ENCODE data around the gene PHLDB2. TPM values are rescaled to one million over a fixed set of nuclear protein-coding genes. Genes with fewer than 3 reads are reported as not detected.

Gene PHLDB2
- total RNA-seq, 1 experiment from 2014 or later: 13.2 TPM

DNA sequence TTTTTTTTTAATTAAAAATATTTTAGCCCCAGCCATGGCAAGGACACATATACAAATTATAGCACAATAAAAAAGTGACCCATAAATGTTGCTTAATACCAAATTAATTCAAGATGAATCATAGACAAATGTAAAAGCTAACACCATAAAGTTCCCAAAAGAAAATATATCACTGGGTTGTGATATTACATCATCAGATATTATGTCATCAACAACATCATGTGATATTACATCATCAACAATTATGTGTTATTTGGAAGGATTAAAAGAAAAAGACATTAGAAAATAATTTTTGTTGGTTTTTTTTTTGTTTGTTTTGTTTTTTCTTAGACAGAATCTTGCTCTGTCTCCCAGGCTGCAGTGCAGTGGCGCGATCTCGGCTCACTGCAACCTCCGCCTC is 85.3 kb downstream of the PHLDB2 start:
- no peaks in the 10 kb centered on the region for H3K79me2 ChIP-seq (ENCODE audit: insufficient read depth, low read length)
- WGBS (ENCODE audit: extremely low coverage, insufficient read length, low lambda C conversion rate): no CpG with 5 or more reads among the region's 4 CpGs
- H3K56ac ChIP-seq (ENCODE audit: insufficient read length, low read depth, low read length): no peak overlapping the region
- TF ChIP-seq, protein P1, sequence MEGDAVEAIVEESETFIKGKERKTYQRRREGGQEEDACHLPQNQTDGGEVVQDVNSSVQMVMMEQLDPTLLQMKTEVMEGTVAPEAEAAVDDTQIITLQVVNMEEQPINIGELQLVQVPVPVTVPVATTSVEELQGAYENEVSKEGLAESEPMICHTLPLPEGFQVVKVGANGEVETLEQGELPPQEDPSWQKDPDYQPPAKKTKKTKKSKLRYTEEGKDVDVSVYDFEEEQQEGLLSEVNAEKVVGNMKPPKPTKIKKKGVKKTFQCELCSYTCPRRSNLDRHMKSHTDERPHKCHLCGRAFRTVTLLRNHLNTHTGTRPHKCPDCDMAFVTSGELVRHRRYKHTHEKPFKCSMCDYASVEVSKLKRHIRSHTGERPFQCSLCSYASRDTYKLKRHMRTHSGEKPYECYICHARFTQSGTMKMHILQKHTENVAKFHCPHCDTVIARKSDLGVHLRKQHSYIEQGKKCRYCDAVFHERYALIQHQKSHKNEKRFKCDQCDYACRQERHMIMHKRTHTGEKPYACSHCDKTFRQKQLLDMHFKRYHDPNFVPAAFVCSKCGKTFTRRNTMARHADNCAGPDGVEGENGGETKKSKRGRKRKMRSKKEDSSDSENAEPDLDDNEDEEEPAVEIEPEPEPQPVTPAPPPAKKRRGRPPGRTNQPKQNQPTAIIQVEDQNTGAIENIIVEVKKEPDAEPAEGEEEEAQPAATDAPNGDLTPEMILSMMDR (conservative IDR thresholded peaks at IDR 0.05): no peak
- no peak overlapping the region for H2BK20ac ChIP-seq (ENCODE audit: low read depth, low read length, poor library complexity, severe bottlenecking)
- H3T11ph ChIP-seq (ENCODE audit: low read length): no peak overlapping the region
- H2BK120ac ChIP-seq (ENCODE audit: low read depth, low read length, poor library complexity, severe bottlenecking): no peak overlapping the region
- H4K20me1 ChIP-seq (ENCODE audit: control insufficient read depth, insufficient read depth, insufficient read length): no peaks in the 10 kb centered on the region
- H3K4me2 ChIP-seq (ENCODE audit: insufficient read depth, insufficient read length, low read length): no peak overlapping the region
- DNase-seq: no peak
- H3K9me3 ChIP-seq (ENCODE audit: control insufficient read depth, low read depth, low read length): no peaks in the 10 kb centered on the region
- H3K79me1 ChIP-seq (ENCODE audit: insufficient read depth, low read depth, low read length, poor library complexity, severe bottlenecking): no peaks in the 10 kb centered on the region
- H3K18ac ChIP-seq (ENCODE audit: insufficient read length, low read depth, low read length): no peak overlapping the region
- Mint-ChIP-seq H3K36me3 (ENCODE audit: insufficient read depth in 1 of 3, low read depth in 3 of 3) (peaks cover 0 to under 1% (median 0%) of the 10 kb centered on the region in 3 experiments; a peak in 3 of 7 replicates), H3K4me1 (no peaks in the 10 kb centered on the region), H3K27me3 (ENCODE audit: low read depth) (no peaks in the 10 kb centered on the region), H3K27ac (no peak overlapping the region), H3K4me3 (no peak overlapping the region), H3K9me3 (no peaks in the 10 kb centered on the region)
- no peak overlapping the region for H4K8ac ChIP-seq (replicated peaks; ENCODE audit: insufficient read length, low read depth, low read length)
- H2AFZ ChIP-seq (ENCODE audit: low read length): no peak overlapping the region
- no peak overlapping the region for H2BK15ac ChIP-seq (ENCODE audit: low read depth, low read length)
- no peak overlapping the region for H4K5ac ChIP-seq (ENCODE audit: insufficient read length, low read depth, low read length)
- no peaks in the 10 kb centered on the region for H3K23me2 ChIP-seq (ENCODE audit: insufficient read length, low read depth, low read length, poor library complexity, severe bottlenecking)
- H3K4ac ChIP-seq (ENCODE audit: low read depth, low read length): no peak overlapping the region
- H3K9ac ChIP-seq (ENCODE audit: extremely low read depth, insufficient read length, low read length): no peak overlapping the region
- no peak overlapping the region for H2AK5ac ChIP-seq (ENCODE audit: insufficient read length, low read length)
- H3K27me3 ChIP-seq (ENCODE audit: insufficient read depth, low read length): no peaks in the 10 kb centered on the region
- no peak overlapping the region for H3K23ac ChIP-seq (ENCODE audit: insufficient read length, low read depth, low read length)
- no peak overlapping the region for H2BK5ac ChIP-seq (ENCODE audit: insufficient read length, low read length)
- H2BK12ac ChIP-seq (ENCODE audit: insufficient read length, low read depth, low read length): no peak overlapping the region
- no peak overlapping the region for H3K27ac ChIP-seq (ENCODE audit: insufficient read length, low read depth, low read length)
- H4K91ac ChIP-seq (ENCODE audit: insufficient read length, low read depth, low read length): no peak overlapping the region
- H3K14ac ChIP-seq (ENCODE audit: insufficient read depth, low read length): no peak overlapping the region
- H3K4me1 ChIP-seq (ENCODE audit: insufficient read depth, low read length): no peaks in the 10 kb centered on the region

Measured in H9 (cell line).